Esophagus muscularis mucosa (tissue), 3 donors: ENCODE results near the gene TBX3.

Experiments used
- CTCF ChIP-seq, 3 experiments: fragments of 200-600 bp in 2 of 3; fragments of 450-650 bp in 1 of 3; sonication (generic) in 2 of 3; IDR thresholded peaks; one replicate each; pipeline ENCODE4 v1.5.1; 2017 to 2019; ENCODE audit warnings: antibody characterized with exemption in 3 of 3, mild to moderate bottlenecking in 2 of 3, moderate library complexity in 1 of 3
- POLR2A ChIP-seq: fragments of 450-650 bp; IDR thresholded peaks from one replicate; pipeline ENCODE4 v1.6.1; 2017; ENCODE audit warnings: antibody characterized with exemption, moderate library complexity, mild to moderate bottlenecking, low read depth
- POLR2AphosphoS5 ChIP-seq, 2 donors: sonication (generic); formaldehyde crosslinking; IDR thresholded peaks; one replicate each; pipeline ENCODE4 v1.6.1; 2017; ENCODE audit warnings: antibody characterized with exemption in 2 of 2

GRCh38 chr12:114679452-114679875 lies 4.5 kb downstream of the TBX3 start:
- no peak for TF ChIP-seq POLR2AphosphoS5 (IDR thresholded peaks at IDR 0.05)
- TF ChIP-seq CTCF (IDR thresholded peaks at IDR 0.05) = no peak
- TF ChIP-seq POLR2A = no peak
